Measurements from ENCODE around the gene LRRC10B.
A peak's percentile ranks its signal among the peaks of the same experiment; 100 is the strongest.

LRRC10B gene

DNA sequence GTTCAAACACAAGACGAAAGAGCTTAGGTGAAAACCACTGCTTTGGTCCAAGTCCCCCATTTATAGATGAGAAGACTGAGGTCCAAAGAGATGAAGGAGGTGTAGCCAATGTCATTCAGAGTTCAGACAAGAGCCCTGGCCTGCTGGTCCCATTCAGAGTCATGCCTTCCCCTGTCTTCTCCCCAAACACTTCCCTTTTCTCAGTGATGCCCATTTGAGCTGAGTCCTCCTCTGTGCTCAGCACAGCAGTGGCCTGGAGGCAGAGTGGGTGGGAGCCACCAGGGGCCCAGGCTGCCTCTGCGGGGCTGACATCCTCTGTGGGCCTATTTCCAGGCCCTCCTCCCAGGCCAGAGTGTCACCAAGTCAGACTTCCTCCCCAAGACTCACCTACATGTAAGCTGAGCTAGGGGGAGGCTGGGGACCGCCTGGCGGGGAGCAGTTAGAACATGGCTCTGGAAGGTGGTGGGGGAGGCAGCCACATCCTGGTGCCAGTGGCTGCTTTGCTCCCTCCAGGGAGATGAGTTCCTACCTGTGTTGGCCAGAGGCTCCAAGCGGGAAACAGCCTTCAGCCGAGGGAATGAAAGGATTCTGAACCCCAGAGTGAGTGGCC lies 22.4 kb upstream of the LRRC10B start:
- FAIRE-seq, result no peak
- DNase-seq (ENCODE audit: low spot score), result no peak

DNA sequence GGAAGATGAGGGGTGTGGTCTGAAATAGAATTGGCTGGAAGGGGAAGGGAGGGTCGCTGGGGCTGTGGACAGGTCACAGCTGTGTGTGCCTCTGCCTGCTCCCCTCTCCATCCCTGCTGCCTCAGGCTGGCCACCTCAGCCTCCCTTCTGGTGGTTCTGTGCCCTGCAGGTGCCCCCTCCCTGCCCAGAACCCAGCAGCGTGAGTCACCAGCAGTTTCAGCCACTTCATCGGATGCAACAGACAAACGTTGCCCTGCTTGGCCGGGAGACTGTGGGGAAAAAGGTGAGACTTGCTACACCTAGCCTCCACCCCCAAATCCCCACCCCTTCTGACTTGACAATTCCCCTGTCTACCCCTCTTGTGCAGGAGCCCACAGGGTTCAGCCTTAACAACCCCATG lies 21.8 kb upstream of the LRRC10B start:
- FAIRE-seq, result no peak
- peak; percentile 6 for DNase-seq (ENCODE audit: low spot score)

DNA sequence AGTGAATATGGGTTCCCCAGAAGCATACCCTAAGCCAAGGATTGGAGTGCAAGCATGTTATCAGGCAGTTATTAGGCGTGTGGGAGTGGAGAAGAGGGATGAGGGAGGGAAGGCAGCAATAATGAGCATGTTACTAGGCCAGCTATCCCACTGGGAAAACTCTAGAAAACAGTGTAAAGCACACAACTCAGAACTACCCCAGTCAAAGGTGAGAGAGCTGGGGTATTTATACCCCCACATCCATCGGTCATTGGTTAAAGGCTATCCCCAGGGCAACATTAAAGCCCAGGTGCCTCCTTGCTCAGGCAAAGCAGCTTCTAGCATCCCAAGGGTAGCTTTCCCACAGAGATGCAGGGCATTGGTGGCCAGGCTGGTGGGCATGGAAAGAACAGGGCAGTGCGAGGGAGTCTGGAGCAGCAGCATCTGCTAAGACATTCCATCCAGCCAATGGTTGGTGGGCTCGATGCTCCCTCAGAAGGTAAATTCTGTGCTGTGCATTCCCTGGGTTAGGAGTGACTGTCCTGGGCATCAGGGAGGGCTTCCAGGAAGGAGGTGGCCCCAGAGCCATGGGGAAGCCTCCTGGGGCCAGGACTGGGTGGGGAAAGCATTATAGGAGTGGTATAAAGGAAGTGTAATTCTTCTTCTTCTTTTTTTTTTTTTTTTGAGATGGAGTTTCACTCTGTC lies 21.1 kb upstream of the LRRC10B start:
- no peak for DNase-seq (ENCODE audit: low spot score)
- FAIRE-seq, result no peak

DNA sequence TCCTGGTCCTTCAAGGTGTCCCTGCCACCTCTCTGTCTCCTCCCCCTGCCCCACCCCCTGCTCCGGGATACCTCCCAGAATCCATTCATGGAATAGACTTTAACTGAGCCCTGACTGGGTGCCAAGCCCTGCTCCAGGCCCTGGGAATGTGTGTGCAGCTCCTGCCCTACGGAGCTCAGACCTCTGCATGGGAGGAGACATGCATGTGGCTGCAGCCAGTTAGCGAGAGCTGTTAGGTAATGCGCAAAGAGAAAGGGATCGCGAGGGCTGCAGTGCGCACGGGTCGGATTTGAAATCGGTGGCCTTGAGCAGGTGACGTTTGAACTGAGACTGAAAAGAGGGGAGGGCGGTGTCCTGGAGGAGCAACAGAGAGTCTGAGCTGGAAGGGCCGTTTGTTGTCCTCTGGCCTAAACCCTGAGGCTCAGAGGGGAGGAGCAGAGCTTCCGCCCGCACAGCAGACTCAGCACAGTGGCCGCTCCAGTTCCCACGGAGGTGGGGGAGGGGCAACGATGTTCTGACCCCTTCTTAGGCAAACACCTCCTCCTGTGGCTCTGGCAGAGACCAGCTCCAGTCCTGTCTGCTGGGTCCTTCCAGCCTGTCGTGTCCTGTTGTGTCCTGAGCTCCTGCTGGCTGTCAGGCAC lies 19.8 kb upstream of the LRRC10B start:
- FAIRE-seq (no peak), DNase-seq (ENCODE audit: low spot score) (no peak)

DNA sequence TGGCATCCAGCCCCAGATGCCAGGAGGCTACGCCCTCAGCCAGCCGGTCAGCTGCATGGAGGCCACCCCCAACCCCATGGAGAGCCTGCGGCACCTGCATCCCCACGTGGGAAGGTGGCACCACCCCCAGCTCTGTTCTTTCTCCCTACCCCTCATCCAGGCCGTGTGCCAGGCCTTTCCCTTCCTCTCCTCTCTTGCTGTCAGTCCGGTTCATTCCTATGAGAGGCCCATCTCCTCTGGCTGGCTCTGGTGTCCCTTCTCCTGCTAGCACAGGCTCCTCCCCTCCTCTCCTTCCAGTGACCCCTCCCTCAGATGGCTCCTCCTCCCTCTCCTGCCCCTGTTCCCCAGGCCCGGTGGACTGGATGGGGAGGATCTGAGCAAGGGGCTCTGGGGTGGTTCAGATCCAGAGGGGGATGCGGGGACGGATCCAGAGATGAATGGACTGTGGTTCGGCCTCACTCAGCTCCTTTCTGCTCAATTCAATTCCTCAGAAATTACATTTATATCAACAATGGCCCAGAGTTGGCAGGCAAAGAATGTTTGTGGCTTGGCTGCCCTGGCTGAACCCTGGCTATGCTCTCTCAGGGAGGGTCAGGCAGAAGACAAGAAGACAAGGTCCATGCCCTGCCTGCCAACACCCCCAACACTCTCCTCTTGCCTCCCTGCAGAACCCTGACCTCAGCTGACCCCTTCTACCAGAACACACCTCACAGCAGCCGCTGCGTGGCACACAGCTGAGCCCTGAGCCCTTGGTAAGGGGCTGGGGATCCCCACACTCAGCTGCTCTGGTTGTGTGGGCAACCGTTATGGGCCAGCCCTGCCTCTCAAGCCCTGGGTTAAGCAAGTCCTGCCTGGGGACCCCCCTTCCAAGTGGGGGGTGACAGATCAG lies 18.5 kb upstream of the LRRC10B start:
- DNase-seq (ENCODE audit: low spot score), result no peak

DNA sequence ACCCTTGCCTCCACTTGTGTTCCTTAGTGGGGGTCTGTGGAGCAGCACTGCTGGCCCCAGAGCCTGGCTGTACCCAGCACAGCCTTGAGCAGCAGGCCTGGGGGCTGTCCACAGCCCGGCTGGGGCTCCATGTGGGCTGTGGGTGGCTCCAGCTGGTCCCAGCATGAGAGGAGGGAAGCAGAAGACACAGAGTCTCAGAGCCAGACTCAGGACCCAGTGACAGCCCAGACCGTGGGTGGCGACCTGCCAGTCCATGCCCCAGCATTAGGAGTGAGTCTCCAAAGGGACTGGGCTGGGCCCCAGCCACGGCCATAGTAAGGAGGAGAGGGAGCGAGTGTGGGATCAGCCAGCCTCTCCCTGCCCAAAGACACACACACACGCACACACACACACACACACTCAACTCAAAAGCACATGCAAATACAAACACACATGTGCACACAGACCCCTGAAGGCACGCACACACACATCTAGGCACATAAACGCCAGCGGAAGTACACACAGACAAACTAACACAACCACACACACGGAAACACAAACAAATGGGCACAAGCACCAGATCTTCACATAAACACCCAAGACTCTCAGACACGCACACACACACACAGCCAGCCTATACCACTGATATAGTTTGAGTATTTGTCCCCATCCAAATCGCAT lies 16.7 kb upstream of the LRRC10B start:
- no peak for FAIRE-seq

More for the DNA sequence above, 18.5 kb upstream of the LRRC10B start:
- no peak for FAIRE-seq

DNA sequence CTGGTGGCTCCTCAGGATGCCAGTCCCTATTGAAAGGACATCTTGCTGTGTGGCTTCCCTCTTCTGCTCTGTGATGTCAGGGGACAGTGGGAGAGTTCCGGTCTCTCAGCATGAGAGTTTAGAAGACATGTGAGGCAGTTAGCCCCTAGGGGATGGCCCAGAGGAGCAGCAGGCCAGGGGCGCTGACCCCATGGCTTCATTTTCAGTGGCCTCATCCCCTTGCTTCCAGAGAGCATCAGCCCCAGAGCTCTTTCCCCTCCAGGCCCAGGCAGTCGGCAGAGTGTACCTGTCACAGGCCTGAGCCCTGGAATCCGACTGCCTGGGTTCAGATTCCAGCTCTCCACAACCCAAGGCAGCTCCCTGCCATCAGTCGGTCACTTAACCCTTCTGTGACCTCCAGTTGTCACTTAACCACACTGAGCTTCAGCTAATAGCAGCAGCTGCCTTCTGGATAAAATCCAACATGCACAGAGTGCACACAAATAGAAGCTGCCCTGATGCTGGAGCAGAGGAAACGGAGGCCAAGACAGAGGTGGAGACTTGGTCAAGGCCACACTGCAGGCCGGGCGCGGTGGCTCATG lies 14.1 kb upstream of the LRRC10B start:
- no peak for FAIRE-seq

More for the DNA sequence above, 16.7 kb upstream of the LRRC10B start:
- no peak for DNase-seq (ENCODE audit: low spot score)

DNA sequence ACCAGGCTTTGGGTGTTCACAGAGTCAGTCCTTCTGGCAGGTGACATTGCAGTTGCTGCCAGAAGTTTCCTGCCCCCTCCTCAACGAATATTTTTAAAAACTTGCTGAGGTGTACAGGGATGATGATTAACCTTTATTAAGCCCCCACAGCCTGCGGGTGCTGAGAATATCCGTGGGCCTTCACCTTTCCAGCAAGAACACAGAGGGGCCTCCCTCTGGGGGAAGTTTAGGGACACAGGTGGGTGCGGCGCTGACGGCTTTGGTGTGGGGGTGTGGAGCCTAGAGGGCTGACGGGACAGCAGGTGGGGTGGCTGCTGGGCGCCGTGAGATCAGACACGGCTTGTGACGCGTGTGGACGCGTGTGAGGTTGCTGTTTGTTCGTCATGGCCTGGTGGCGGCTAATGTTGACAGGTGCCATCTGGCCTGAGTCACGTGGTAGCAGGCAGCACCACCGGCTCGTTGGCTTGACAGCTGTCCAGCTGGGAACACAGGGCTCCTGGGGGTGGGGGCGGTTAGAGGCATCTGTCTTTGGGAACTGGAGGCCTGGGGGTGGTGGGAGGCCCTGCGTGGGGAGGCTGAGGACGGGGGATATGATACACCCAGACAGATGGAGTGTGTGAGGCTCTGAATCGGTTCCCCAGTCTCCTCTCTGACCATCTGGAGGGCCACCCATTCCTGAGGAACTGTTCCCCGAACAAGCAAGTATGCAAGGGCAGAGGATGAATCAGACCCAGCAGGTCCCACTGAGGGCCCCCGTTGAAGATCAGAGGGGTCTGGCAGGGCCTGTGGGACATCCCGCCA lies 12.5 kb upstream of the LRRC10B start:
- no peak for DNase-seq (ENCODE audit: low spot score)
- FAIRE-seq, result no peak

More for the DNA sequence above, 14.1 kb upstream of the LRRC10B start:
- no peak for DNase-seq (ENCODE audit: low spot score)

DNA sequence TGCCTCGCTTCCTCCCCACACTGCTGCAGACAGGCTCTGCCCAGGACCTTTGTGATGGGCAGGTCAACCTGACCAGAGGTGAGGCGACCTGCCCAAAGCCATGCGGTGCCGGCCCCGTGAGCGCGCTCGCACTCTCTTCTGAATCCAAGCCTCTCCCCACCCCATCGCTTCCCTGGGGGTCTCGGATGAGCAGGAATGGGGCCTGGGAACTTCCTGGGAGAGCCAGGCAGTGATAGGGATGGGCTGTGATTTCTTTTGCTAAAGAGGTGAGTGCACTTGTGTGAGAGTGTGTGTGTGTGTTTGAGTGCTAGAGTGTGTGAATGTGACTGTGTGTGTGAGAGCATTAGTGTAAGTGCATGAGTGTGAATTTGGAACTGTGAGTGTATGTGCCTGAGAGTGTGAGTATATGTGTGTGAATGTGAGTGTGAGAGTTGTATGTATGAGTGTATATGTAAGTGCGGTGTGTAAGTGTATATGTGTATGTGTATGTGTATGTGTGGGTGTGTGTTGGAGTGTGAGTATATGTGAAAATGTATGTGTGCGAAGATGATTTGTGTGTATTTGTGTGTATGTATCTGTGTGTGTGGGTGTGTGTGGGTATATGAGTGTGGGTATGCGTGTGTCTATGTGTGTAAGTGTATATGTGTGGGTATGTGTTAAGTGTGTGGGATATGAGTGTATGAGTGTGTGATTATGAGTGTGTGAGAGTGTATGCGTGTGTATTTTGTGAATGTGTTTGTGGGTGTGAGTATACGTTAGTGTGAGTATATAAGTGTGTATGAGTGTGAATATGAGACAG lies 11.7 kb upstream of the LRRC10B start:
- DNase-seq (ENCODE audit: low spot score), result no peak
- FAIRE-seq, result no peak

DNA sequence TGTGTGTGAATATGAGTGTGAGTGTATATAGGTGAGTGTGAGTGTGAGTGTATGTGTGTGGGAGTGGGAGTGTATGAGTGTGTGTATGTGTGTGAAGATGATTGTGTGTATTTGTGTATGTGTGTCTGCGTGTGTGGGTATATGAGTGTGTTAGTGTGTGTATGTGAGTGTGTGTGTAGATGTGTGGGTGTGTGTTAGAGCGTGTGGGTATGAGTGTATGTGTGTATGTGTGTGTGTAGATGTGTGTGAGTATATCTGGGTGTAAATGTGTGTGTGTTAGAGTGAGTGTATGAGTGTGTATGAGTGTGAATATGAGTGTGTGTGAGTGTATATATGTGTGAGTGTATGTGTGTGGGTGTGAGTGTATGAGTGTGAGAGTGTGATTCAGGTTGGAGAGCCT lies 11.1 kb upstream of the LRRC10B start:
- FAIRE-seq (no peak), DNase-seq (ENCODE audit: low spot score) (no peak)

DNA sequence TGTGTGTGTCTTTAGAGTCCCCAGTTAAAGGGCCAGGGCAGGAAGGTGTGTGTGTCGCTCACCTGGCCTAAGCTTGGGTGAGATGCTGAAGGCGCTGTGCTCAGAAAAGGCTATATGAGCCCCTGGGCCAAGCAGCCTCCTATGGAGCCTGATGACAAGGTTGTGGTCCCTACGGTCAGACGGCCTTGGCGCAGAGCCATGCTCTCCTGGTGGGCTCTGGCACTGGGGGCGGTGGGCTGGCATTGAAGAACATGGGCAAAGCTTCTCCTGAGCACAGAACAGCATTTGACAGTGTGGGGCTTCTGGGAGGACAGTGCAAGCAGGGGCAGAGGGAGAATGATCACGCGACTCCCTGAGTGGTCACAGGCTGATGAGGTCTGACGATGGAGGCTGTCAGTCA lies 10.7 kb upstream of the LRRC10B start:
- FAIRE-seq, result no peak

DNA sequence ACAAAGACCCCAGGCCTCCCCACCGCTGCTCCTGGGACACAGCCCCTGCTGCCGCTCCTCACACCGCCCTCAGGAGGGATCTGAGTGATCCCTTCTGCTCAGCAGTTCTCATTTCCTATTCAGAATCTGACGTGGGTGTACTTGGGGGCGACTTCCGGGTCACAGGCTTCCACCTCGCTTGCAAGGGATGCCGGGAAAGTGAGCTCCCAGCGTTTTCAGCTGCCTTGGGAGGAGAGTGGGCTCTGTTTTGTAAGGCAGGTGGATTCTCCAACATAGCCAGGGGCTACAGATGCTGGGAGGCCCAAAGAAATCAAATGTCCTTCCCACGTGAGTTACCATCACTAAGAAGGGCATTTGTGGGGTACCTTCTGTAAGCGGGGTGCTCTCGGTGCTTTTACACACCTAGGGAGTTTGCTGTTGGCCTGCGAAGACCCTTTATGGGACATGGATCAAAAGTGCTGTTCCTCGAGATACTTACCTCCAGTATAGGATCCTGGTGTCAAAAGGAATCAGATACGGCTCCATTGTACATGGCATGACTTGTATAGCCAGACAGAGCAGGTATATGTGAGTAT lies 9.7 kb upstream of the LRRC10B start:
- no peak for FAIRE-seq
- DNase-seq (ENCODE audit: low spot score), result no peak

More for the DNA sequence above, 10.7 kb upstream of the LRRC10B start:
- no peak for DNase-seq (ENCODE audit: low spot score)

DNA sequence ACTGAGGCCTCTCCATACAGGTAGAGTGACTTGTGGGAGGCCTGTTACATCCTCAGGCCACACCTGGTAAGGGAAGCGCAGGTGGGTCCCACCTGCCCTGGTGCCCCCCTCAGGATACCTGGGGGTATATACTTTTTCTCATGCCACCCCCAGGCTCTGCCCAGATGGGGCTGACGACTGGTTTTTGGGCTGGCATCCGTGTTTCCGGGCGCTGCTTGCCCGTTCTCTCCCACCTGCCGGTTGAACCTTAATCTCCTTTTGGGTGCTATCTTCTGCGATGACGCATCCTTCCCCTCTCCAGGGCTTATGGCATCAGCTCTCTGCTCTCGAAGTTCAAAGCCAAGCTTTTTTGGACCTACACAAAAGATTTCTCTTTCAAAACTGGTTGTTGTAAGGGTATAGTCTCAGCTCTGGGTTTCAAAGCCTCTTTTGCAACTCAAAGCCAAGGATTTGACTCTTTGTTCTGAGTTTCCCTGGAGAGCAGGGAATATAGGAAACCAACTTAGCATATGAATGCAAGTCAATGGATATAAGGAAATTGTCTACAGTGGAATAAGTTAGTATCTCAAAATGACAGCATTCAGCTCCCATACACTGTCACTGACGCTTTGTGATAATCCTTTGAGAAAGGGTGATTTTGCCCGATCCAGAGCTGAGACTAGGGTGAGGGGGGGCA lies 8.6 kb upstream of the LRRC10B start:
- DNase-seq (ENCODE audit: low spot score) (no peak), FAIRE-seq (no peak)

DNA sequence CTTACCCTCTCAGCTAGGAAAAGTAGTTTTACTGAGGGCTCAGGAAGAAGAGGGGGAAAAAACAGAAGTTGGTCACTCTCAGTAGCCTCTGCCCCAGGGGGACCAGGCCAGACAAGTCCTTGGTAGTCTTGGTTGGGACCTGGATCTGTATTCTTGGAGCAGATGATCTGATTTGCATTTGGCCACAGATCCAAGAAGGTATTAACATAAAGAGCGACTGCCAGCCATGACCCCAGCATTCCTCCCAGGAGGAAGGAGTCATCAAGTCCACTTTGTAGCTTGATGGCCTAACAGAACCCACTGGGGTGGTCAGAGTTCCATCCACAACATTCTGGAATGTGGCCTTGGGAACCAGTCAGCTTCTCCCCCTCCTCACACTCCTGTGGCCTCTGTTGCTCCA lies 6.0 kb upstream of the LRRC10B start:
- FAIRE-seq, result no peak

DNA sequence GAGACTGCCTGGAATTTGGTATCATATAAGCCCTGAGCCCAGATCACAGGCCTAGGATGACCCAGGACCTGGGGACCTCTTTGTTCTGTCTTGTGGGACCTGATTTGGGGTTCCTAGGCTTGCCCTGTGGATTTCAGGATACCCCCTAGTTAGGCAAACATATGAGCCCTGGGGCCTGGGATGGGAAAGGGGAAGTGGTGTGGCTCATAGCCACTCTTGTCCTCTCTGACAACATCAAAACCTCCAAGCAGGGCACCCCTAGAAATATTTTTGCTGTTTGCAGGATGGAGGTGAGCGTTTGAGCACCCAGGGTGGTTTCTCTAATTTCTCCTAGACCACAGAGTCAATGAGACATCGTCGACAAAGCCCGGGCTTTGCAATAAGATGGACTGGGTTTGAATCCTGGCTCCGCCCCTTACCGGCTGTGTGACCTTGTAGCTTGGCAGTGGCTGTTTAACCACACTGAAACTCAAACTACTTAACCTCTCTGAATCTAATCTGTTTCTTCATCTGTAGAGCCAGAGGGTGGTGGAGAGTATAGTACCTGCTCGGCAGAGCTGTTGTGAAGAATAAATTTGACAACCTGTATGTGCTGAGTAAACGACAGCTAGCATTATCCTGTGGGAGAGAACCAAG lies 5.3 kb upstream of the LRRC10B start:
- FAIRE-seq, result no peak
- DNase-seq (ENCODE audit: low spot score), result no peak

More for the DNA sequence above, 6.0 kb upstream of the LRRC10B start:
- no peak for DNase-seq (ENCODE audit: low spot score)

DNA sequence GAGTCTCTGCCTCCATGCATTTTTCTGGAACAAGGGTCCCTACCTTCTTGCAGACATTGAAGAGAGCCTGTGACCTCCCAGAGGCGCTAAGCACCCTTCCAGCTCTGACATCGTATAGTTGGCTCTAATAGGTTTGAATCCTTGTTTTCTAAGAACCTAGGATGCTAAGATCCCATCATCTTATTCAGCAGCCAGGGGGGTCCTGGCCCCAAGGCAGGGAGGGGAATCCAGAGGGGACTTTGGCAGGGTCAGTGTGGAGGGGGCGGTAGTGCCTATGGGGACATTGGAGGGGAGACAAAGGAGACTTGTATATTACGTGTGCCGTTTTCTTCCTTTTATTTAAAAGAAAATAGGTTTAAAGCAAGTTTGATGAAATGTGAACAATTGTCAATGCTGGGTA lies 3.4 kb upstream of the LRRC10B start:
- no peak for DNase-seq (ENCODE audit: low spot score)
- FAIRE-seq, result no peak

DNA sequence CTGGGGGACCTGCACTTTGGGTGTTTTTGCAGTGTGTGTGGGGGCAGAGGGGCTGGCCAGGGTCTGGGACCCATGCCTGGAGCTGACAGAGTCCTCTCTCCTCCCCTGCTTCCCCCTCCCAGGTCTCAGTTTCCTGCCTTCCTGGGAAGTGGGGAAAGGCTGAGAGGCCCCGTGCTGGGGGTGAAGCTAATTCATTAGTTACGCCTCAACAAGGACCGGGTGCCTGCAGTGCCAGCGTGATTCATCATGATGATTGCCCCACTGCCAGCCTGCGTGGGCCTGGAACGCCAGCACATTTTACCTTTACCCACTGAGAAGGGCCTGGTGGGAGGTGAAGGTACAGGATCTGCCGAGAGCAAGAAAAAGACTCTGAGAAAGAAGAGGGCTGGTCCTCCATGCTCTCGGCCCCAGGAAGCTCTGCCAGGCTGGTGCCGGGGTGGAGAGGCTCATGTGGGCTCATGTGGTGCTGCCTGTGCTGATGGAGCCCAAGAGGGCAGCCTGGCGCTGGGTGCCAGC lies 2.9 kb upstream of the LRRC10B start:
- peak; percentile 8 for DNase-seq (ENCODE audit: low spot score)
- FAIRE-seq, result no peak
